HEK293T (cell line): Measurements from ENCODE around the gene NTF3.

Source experiments
- CTCF ChIA-PET: fragments of 350-600 bp; formaldehyde crosslinking; extraction: SDS; loops from one replicate; lab custom pipeline; 2021; ENCODE audit warnings: antibody characterized with exemption, inconsistent platforms; lab: Yijun Ruan, JAX
- POLR2A ChIA-PET: fragments of 350-600 bp; formaldehyde crosslinking; extraction: SDS; loops from one replicate; lab custom pipeline; 2020; ENCODE audit warnings: antibody characterized with exemption, inconsistent platforms; lab: Yijun Ruan, JAX
- DNase-seq: peaks from one replicate; pipeline ENCODE4 v3.0.0; 2012; ENCODE audit warnings: mixed read lengths; ENCODE audit errors: extremely low spot score
- ARNT ChIP-seq: fragments of 450-650 bp; IDR thresholded peaks from 2 replicates; pipeline ENCODE4 v1.6.1; 2017; ENCODE audit warnings: mild to moderate bottlenecking
- BHLHE40 ChIP-seq: fragments of 450-650 bp; IDR thresholded peaks from 2 replicates; pipeline ENCODE4 v1.6.1; 2016; ENCODE audit warnings: mild to moderate bottlenecking, moderate library complexity, borderline replicate concordance
- CTBP1 ChIP-seq: fragments of 450-650 bp; IDR thresholded peaks from 2 replicates; pipeline ENCODE4 v1.6.1; 2016; ENCODE audit warnings: borderline replicate concordance
- ELF4 ChIP-seq: fragments of 450-650 bp; IDR thresholded peaks from 2 replicates; pipeline ENCODE4 v1.6.1; 2017; ENCODE audit warnings: antibody characterized with exemption
- FOXA1 ChIP-seq: fragments of 450-650 bp; IDR thresholded peaks from 2 replicates; pipeline ENCODE4 v1.6.1; 2016; ENCODE audit warnings: mild to moderate bottlenecking
- FOXK2 ChIP-seq: fragments of 450-650 bp; IDR thresholded peaks from 2 replicates; pipeline ENCODE4 v1.6.1; 2016; ENCODE audit warnings: mild to moderate bottlenecking
- FOXM1 ChIP-seq: fragments of 450-650 bp; IDR thresholded peaks from 2 replicates; pipeline ENCODE4 v1.6.1; 2017; ENCODE audit warnings: mild to moderate bottlenecking, borderline replicate concordance
- HDGF ChIP-seq: fragments of 450-650 bp; IDR thresholded peaks from 2 replicates; pipeline ENCODE4 v1.6.1; 2017; ENCODE audit warnings: antibody characterized with exemption, borderline replicate concordance
- L3MBTL2 ChIP-seq: fragments of 450-650 bp; conservative IDR thresholded peaks from 2 replicates; pipeline ENCODE4 v1.6.1; 2016; ENCODE audit warnings: mild to moderate bottlenecking
- LEF1 ChIP-seq: fragments of 450-650 bp; IDR thresholded peaks from 2 replicates; pipeline ENCODE4 v1.6.1; 2017; ENCODE audit warnings: mild to moderate bottlenecking, borderline replicate concordance
- NFRKB ChIP-seq: fragments of 450-650 bp; IDR thresholded peaks from 2 replicates; pipeline ENCODE4 v1.6.1; 2016; ENCODE audit warnings: mild to moderate bottlenecking, moderate library complexity
- SP1 ChIP-seq: fragments of 450-650 bp; IDR thresholded peaks from 2 replicates; pipeline ENCODE4 v1.6.1; 2017
- SUZ12 ChIP-seq: fragments of 450-650 bp; IDR thresholded peaks from 2 replicates; pipeline ENCODE4 v1.6.1; 2016; ENCODE audit warnings: mild to moderate bottlenecking
- TARDBP ChIP-seq: fragments of 450-650 bp; IDR thresholded peaks from 2 replicates; pipeline ENCODE4 v1.6.1; 2016
- ZNF384 ChIP-seq: fragments of 450-650 bp; IDR thresholded peaks from 2 replicates; pipeline ENCODE4 v1.6.1; 2016
- TF ChIP-seq, protein P1 (sequence below): fragments of 450-650 bp; IDR thresholded peaks from 2 replicates; pipeline ENCODE4 v1.6.1; 2016

NTF3 gene

DNA sequence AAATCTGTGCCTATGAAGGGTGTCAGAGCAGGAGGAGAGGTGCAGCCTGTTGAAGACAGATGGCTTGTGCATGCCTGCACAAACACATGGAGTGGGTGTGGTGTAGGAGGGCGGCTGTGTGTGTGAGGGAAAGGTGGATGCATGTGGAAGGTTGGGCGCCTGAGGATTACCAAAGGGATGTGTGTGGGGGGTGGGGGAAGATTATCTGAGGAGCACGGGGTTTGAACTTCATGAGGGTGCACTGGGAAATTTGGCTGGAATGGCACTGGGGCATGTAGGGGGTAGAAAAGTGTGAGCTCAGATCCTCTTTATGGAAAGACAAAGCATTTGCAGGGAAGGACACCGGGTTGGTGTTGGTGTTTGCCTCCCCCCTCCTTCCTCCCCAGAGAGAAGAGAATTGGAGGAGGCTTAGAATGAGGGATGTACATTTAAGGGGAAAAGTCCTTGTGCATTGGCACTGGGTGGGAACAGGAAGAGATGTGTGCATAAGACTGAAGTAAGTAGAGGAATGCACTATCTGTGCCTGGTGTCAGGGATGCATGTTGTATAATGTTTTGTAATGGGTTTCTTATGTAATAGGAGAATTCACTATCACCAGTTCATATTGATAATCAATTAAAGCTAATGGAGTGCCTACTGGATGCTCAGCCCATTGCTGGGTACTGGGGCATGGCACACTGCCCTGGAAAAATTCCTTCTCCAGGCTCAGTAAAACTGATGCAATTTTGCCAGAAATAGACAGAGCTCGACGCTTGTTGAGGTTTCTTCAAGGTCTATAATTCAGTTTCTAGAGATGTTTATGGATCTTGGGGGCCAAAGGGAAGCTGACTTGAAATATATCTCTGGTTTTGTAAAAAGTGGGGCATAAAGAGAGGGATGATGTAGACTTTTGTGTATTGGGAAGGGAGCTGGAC is 3.0 kb downstream of the NTF3 start:
- no peak for DNase-seq
- ChIA-PET CTCF (interaction anchor here (0.6 to 1.7 kb wide), 5 partner anchors 7 to 532 kb away, joined by 3 to 4 read pairs (median 3); no protein-coding TSS in a partner anchor), POLR2A (no interaction called here)
- TF ChIP-seq, protein P1, sequence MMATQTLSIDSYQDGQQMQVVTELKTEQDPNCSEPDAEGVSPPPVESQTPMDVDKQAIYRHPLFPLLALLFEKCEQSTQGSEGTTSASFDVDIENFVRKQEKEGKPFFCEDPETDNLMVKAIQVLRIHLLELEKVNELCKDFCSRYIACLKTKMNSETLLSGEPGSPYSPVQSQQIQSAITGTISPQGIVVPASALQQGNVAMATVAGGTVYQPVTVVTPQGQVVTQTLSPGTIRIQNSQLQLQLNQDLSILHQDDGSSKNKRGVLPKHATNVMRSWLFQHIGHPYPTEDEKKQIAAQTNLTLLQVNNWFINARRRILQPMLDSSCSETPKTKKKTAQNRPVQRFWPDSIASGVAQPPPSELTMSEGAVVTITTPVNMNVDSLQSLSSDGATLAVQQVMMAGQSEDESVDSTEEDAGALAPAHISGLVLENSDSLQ = no peak
- TF ChIP-seq SP1 (no peak), FOXM1 (no peak), BHLHE40 (no peak), SUZ12 (no peak)

DNA sequence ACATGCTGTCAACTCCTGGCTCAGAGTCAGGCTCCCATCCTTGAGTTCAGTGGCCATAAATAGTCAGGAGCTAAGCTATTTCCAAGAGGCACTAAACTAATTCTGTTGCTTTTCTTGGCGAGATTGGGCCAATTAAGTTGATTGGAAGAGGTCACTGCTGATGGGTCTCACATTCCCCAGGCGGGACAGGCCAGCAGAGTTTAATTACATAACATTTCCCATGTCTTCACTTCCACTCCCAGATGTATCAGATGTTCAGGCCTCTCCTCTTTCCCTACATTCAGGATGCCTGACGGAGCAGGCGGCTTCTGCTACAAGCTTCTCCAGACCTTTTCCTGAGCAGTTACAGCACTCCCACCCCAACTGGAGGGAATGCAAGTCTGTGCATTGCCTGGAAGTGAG is 5.3 kb downstream of the NTF3 start:
- no peak for DNase-seq
- ChIA-PET POLR2A (no interaction called here), CTCF (no interaction called here)
- TF ChIP-seq FOXK2 (no peak), L3MBTL2 (no peak), SP1 (no peak), TARDBP (no peak), ZNF384 (no peak), BHLHE40 (no peak), LEF1 (no peak), CTBP1 (no peak), FOXM1 (no peak), NFRKB (no peak), FOXA1 (no peak), ELF4 (no peak), ARNT (no peak), HDGF (no peak), SUZ12 (no peak)
- TF ChIP-seq, protein P1 = no peak

DNA sequence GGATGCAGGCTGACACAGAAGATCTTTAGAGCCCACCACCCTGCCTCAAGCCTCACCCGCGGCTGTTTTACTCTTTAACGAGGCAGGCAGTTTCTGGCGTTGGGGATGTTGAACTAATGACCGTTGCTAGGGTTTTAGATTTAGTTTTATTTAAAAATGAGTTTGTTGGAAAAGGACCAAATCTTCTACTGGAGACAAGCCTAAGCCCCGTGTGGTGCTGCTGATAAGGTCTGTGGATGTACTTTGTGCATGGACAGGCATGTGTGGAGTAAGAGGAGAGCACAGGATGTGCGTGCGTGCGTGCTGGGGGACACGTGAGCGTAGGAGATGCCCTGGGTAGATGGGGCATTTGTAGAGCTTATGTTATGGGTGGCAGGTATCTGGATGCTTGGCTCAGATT is 5.7 kb downstream of the NTF3 start:
- CTCF ChIA-PET = interaction anchor here (0.5 to 4.7 kb wide), 2 partner anchors 9 to 213 kb away, joined by 3 to 26 read pairs; no protein-coding TSS in a partner anchor

DNA sequence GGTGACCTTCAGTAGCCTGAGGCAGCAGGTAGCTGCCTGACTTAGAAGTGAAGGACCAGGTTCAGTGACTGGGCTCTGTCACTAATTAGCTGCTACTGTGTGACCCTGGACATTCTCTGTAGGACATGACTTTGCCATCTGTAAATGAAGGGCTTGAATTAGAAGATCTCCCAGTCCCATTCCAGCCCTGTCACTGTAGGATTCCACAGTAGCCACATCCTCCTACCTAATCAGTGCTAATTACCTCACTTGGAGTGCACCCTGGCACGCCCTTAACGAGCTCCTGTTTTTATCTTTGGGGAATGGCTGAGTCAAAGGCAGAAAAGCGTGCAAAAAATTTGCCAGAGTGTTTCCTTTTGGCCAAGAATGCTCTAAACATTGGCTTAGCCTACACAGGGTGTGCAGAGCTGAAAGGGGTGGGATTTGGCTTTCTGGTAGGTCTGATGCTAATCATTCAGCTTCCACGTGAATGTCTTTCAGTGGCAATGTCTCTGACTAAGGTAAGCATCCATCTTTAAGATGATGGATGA is 6.8 kb downstream of the NTF3 start:
- TF ChIP-seq ARNT = no peak
- no peak for TF ChIP-seq BHLHE40
- TF ChIP-seq ZNF384 = no peak
- no peak for TF ChIP-seq SP1
- TF ChIP-seq FOXM1 = no peak
- TF ChIP-seq HDGF = no peak
- TF ChIP-seq NFRKB = no peak
- TF ChIP-seq CTBP1 = no peak
- no peak for TF ChIP-seq L3MBTL2
- TF ChIP-seq FOXA1 = no peak
- no peak for TF ChIP-seq TARDBP
- no peak for TF ChIP-seq FOXK2
- DNase-seq = no peak
- POLR2A ChIA-PET = no interaction called here
- CTCF ChIA-PET = interaction anchor here (4.7 kb wide), 1 partner anchor 10 kb away, joined by 26 read pairs; no protein-coding TSS in a partner anchor

More for the DNA sequence above, 5.7 kb downstream of the NTF3 start:
- no peak for TF ChIP-seq SP1
- no peak for TF ChIP-seq TARDBP
- TF ChIP-seq, protein P1 = no peak
- TF ChIP-seq HDGF = no peak
- TF ChIP-seq SUZ12 = no peak
- TF ChIP-seq L3MBTL2 = no peak
- POLR2A ChIA-PET = no interaction called here
- no peak for DNase-seq

DNA sequence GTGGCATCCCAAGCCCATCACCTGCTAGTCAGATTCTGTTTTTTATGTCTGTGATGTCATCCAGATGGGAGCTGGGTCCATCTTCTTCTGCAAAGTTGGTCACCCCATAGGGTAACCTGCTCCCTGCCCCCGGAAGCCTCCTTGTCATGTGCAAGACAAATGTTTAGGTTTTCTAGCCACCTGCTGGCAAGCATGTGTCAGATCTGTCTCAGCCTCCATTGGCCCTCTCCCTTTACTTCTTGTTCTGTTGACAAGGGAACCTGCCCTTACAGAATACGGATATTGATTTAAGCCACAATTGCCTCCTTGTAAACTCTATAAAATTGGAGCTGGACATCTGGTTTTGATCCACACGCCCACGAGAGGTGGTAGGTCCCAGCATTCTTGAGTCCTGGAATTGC is 7.5 kb downstream of the NTF3 start:
- DNase-seq = no peak
- ChIA-PET POLR2A (no interaction called here), CTCF (interaction anchor here (4.7 kb wide), 1 partner anchor 11 kb away, joined by 26 read pairs; no protein-coding TSS in a partner anchor)
- TF ChIP-seq ARNT (no peak), HDGF (no peak), TARDBP (no peak), L3MBTL2 (no peak), CTBP1 (no peak), NFRKB (no peak), FOXM1 (no peak), SUZ12 (no peak), FOXA1 (no peak), BHLHE40 (no peak)

DNA sequence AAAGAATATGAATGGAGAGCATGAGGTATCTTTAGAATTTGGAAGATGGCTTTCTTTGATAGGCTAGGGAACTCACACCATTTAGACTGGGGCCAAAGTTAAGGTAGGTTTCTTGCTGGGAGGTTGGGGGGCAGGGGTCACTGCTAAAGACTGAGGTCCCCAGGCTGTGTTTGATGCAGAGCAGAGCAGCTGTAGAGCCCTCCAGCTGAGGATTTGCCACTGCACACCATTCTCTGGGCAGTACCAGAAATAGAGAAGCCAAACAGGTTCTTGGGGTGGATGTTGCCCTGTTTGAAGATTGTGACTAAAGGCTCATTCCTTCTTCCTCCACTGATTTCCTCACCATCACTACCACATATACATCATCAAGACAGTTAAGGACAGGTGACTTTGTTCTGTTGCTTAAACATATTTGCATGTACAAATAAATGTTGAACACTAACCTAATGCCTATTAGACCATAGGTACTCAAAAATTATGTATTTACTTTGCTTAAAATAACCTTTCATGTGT is 7.9 kb downstream of the NTF3 start:
- no peak for DNase-seq
- no peak for TF ChIP-seq FOXM1
- TF ChIP-seq ARNT = no peak
- TF ChIP-seq BHLHE40 = no peak
- no peak for TF ChIP-seq SUZ12
- no peak for TF ChIP-seq TARDBP
- TF ChIP-seq L3MBTL2 = no peak
- TF ChIP-seq, protein P1 = no peak
- no peak for TF ChIP-seq CTBP1
- no peak for TF ChIP-seq NFRKB
- TF ChIP-seq LEF1 = no peak
- TF ChIP-seq ELF4 = no peak
- TF ChIP-seq SP1 = no peak
- ChIA-PET POLR2A (no interaction called here), CTCF (interaction anchor here (1.1 to 4.7 kb wide), 2 partner anchors 11 to 269 kb away, joined by 3 to 26 read pairs; no protein-coding TSS in a partner anchor)
